Upper lobe of left lung (tissue), 6 donors: Measurements from ENCODE around the gene DEFB124. TPM values are rescaled to one million over a fixed set of nuclear protein-coding genes. Genes with fewer than 3 reads are reported as not detected.
"Not testable (repeated sequence)": the region's sequence is repeated elsewhere in the genome, so short reads cannot be mapped to it uniquely, and the experiment has no call there.

ENCODE experiments used
- ATAC-seq, 2 donors: fragments of 200-7000 bp; cut with Tn5 transposase; one replicate each; pipeline ENCODE4 v1.9.1; 2022; ENCODE audit warnings: mild to moderate bottlenecking in 2 of 2, moderate library complexity in 2 of 2; ENCODE audit not compliant: low FRiP score in 2 of 2
- DNase-seq, 2 donors: peaks; one replicate each; pipeline ENCODE4 v3.0.0-alpha.2; 2019 to 2020
- H3K27ac ChIP-seq, 4 donors: fragments of 200-600 bp; sonication (generic); one replicate each; pipeline ENCODE4 v1.5.1; 2016 to 2019
- H3K27me3 ChIP-seq, 4 donors: fragments of 200-600 bp; sonication (generic); one replicate each; pipeline ENCODE4 v1.5.1; 2017 to 2019
- H3K36me3 ChIP-seq, 4 donors: fragments of 200-600 bp; sonication (generic); one replicate each; pipeline ENCODE4 v1.5.1; 2016 to 2019
- H3K4me1 ChIP-seq, 4 donors: fragments of 200-600 bp; sonication (generic); one replicate each; pipeline ENCODE4 v1.5.1; 2018 to 2019
- H3K4me3 ChIP-seq, 4 donors: fragments of 200-600 bp; sonication (generic); one replicate each; pipeline ENCODE4 v1.5.1; 2017 to 2019; ENCODE audit warnings: mild to moderate bottlenecking in 2 of 4, moderate library complexity in 1 of 4
- H3K9me3 ChIP-seq, 4 donors: fragments of 200-600 bp; sonication (generic); one replicate each; pipeline ENCODE4 v1.5.1; 2018 to 2019
- CTCF ChIP-seq, 6 experiments: fragments of 450-650 bp in 4 of 6; fragments of 200-600 bp in 2 of 6; sonication (generic) in 2 of 6; IDR thresholded peaks; one replicate each; pipeline ENCODE4 v1.5.1; 2016 to 2019; ENCODE audit warnings: antibody characterized with exemption in 6 of 6
- EP300 ChIP-seq, 4 donors: sonication (generic); formaldehyde crosslinking; IDR thresholded peaks; one replicate each; pipeline ENCODE4 v1.5.1; 2017; ENCODE audit warnings: antibody characterized with exemption in 4 of 4, control low read depth in 2 of 4
- POLR2A ChIP-seq, 4 donors: fragments of 450-650 bp; IDR thresholded peaks; one replicate each; pipeline ENCODE4 v1.5.1; 2016 to 2017; ENCODE audit warnings: antibody characterized with exemption in 4 of 4, mild to moderate bottlenecking in 2 of 4
- POLR2AphosphoS5 ChIP-seq, 2 donors: sonication (generic); formaldehyde crosslinking; IDR thresholded peaks; one replicate each; pipeline ENCODE4 v1.5.1; 2017; ENCODE audit warnings: antibody characterized with exemption in 2 of 2
- WGBS, 2 donors: methylation state at CpG; one replicate each; pipeline ENCODE4 v1.1.5; 2017 to 2018; 5-methylcytosine and 5-hydroxymethylcytosine counted together
- total RNA-seq, 6 donors: library from RNA; depleted of rRNA in 4 of 6; stranded (reverse); fragments of >200 nt in 4 of 6; gene quantifications; one replicate each; pipeline versions ENCODE4 v1.1.0 to v1.2.1, GENCODE V29; 2016 to 2021
- donor health status: DM: no; HTN: no; CAD: no; lungs with moderate emphysema.
- donor health status: DM: no; HTN: yes; CAD: no; lungs with severe emphysema.

The DEFB124 gene
- total RNA-seq, 6 donors from 2014 or later = not detected

DNA sequence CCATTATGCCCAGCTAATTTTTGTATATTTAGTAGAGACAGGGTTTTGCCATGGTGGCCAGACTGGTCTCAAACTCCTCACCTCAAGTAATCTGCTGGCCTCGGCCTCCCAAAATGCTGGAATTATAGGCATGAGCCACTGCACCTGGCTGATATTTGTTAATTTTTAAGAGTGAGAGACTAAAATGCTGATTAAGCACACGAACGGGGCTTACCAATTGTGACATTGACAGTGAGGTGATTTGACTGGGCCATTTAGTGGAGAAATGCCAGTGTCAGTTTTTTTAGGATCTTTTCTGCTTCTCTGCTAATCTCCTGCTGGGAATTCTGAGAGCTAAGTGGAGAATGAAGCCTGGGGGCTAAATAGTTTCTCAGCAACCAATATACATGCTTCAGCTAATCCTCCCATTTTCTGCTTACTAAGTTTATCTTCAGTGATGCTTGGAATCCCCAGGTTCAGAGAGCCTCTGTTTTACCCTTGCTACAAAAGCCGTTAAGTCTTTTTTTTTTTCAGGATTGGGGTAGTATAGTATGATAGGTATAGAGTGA lies 44.3 kb downstream of the DEFB124 start:
- Histone ChIP-seq H3K27me3 (no peaks in the 10 kb centered on the region), H3K27ac (no peak overlapping the region), H3K4me1 (no peaks in the 10 kb centered on the region), H3K4me3 (no peak overlapping the region), H3K36me3 (no peaks in the 10 kb centered on the region), H3K9me3 (peaks cover 0 to 6% (median 0%) of the 10 kb centered on the region in 4 donors)
- TF ChIP-seq POLR2AphosphoS5 (IDR thresholded peaks at IDR 0.05) = no peak
- TF ChIP-seq POLR2A (IDR thresholded peaks at IDR 0.05) = no peak
- TF ChIP-seq EP300 (IDR thresholded peaks at IDR 0.05) = no peak
- no peak for TF ChIP-seq CTCF (IDR thresholded peaks at IDR 0.05)
- ATAC-seq (no peak), DNase-seq (no peak)
- WGBS, 2 donors = 65 to 68% methylated on average over 4 of the region's 4 CpGs

DNA sequence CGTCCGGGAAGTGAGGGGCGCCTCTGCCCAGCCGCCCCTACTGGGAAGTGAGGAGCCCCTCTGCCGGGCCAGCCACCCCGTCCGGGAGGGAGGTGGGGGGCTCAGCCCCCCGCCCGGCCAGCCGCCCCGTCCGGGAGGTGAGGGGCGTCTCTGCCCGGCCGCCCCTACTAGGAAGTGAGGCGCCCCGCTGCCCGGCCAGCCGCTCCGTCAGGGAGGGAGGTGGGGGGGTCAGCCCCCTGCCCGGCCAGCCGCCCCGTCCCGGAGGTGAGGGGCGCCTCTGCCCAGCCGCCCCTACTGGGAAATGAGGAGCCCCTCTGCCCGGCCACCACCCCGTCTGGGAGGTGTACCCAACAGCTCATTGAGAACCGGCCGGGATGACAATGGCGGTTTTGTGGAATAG lies 47.4 kb downstream of the DEFB124 start:
- not testable (repeated sequence) for H3K27ac ChIP-seq, H3K4me1 ChIP-seq, H3K27me3 ChIP-seq, H3K9me3 ChIP-seq, ATAC-seq, H3K36me3 ChIP-seq, H3K4me3 ChIP-seq
- peak in 1 of 2 donors; percentile 54 for DNase-seq
- WGBS, 2 donors = 93 to 98% methylated on average over 9 to 15 of the region's 31 CpGs

GRCh38 chr20:31426891-31427551 lies 47.9 kb downstream of the DEFB124 start:
- DNase-seq = peak in 1 of 2 donors; percentile 60
- not testable (repeated sequence) for H3K4me3 ChIP-seq, H3K27ac ChIP-seq, H3K27me3 ChIP-seq, ATAC-seq, H3K36me3 ChIP-seq, H3K9me3 ChIP-seq, H3K4me1 ChIP-seq
- 88 to 93% methylated on average over 8 to 9 of the region's 48 CpGs for WGBS, 2 donors

DNA sequence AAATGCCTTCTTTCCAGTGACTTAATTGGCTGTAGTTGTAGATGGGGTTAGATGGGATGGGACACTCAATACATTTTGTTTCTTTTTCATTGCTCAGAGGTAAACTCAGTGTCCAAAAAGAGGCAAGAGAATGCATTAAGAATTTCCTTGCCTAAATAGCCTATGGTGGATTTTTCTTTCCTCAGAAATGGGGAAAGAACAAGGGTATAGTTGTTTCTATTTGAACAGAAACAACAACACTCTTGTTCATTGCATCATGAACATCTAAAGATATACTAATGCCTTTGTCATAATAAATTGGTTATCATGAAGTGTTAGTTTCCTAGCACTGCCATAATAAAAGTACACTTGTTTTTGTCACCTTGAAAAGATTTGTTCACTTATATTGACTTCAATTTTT lies 49.1 kb downstream of the DEFB124 start:
- H3K27ac ChIP-seq = no peak overlapping the region
- TF ChIP-seq CTCF (IDR thresholded peaks at IDR 0.05) (no peak), POLR2A (IDR thresholded peaks at IDR 0.05) (no peak), POLR2AphosphoS5 (IDR thresholded peaks at IDR 0.05) (no peak), EP300 (IDR thresholded peaks at IDR 0.05) (no peak)
- no peaks in the 10 kb centered on the region for H3K4me1 ChIP-seq
- no peak overlapping the region for H3K4me3 ChIP-seq
- DNase-seq (no peak), ATAC-seq (no peak)
- peaks cover 0 to 6% (median 0%) of the 10 kb centered on the region in 4 donors for H3K9me3 ChIP-seq
- H3K36me3 ChIP-seq = no peaks in the 10 kb centered on the region
- no peaks in the 10 kb centered on the region for H3K27me3 ChIP-seq

- DNase-seq (no peak), ATAC-seq (no peak)
- Histone ChIP-seq H3K9me3 (no peaks in the 10 kb centered on the region), H3K4me1 (no peaks in the 10 kb centered on the region), H3K27me3 (no peaks in the 10 kb centered on the region), H3K27ac (no peak overlapping the region), H3K4me3 (no peak overlapping the region), H3K36me3 (no peaks in the 10 kb centered on the region)
- TF ChIP-seq CTCF (IDR thresholded peaks at IDR 0.05) = no peak
- no peak for TF ChIP-seq POLR2A (IDR thresholded peaks at IDR 0.05)
- TF ChIP-seq EP300 (IDR thresholded peaks at IDR 0.05) = no peak
- TF ChIP-seq POLR2AphosphoS5 (IDR thresholded peaks at IDR 0.05) = no peak
- WGBS, 2 donors = 86 to 88% methylated on average over 7 of the region's 7 CpGs
Observed at GRCh38 chr20:31418307-31418706, 56.6 kb downstream of the DEFB124 start.

DNA sequence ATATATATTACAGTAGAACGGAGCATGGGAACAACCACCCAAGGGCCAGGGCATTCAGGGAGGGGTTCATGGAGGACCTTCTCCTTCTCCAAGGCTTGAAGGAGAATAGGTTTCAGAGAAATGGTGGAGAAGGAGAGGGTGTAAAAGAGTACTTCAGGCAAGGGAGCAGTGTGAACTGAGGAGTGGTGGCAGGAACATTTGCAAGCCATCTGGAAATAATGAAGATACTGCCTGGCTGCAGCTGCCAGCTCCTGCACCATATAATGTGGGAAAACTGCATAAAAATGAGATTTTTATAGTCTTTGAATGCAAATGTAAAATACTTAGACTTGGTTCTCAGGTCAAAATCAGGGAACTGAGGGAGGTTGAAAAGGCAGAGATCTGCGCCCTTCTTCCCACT lies 59.3 kb downstream of the DEFB124 start:
- Histone ChIP-seq H3K9me3 (no peaks in the 10 kb centered on the region), H3K4me3 (no peak overlapping the region), H3K27me3 (no peaks in the 10 kb centered on the region), H3K4me1 (no peaks in the 10 kb centered on the region), H3K36me3 (no peaks in the 10 kb centered on the region), H3K27ac (no peak overlapping the region)
- ATAC-seq = no peak
- no peak for DNase-seq
- 85 to 95% methylated on average over 2 of the region's 2 CpGs for WGBS, 2 donors
- no peak for TF ChIP-seq POLR2A (IDR thresholded peaks at IDR 0.05)
- TF ChIP-seq EP300 (IDR thresholded peaks at IDR 0.05) = no peak
- no peak for TF ChIP-seq CTCF (IDR thresholded peaks at IDR 0.05)
- no peak for TF ChIP-seq POLR2AphosphoS5 (IDR thresholded peaks at IDR 0.05)
